ENCODE data around the gene AP3D1. TPM values are rescaled to one million over a fixed set of nuclear protein-coding genes. Genes with fewer than 3 reads are reported as not detected.

AP3D1 gene
- total and polyA plus RNA-seq, 9 of the 15 experiments (the other 6 are each of a cell fraction or from before 2014, with no cell fraction given): 1.2 to 86.1 (median 35.9) TPM

DNA sequence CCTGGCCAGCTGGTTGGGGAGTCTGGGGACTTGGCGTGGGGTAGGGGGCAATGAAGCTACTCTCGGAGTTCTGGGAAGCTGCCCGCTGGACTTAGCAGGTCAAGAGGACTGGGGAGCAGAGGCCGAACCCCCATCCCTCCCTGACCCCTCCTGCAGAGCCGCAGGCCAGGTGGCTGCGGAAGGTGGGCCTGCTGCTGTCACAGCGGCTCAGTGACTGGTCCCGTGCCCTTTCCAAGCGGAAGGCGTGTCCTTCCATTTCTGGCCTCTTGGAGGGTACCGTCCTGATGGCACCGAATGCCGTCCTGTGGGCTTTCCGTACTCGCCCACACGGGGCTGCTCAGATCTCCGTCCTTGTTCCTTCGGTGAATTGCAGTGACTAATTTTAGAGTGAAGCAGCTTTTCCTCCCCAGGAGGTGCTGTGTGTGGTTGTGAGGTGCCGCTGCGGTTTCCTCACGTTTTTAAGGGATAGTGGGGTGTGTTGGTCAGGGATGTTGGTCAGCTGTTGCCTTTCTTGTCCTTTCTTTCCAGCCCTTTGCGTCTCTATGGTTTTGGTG, 33.1 kb upstream of the AP3D1 start:
- BruUV-seq (replicated peaks): no TSS peak
- POLR2A ChIA-PET: interaction anchor here (0.5 to 2.5 kb wide), 4 partner anchors 13 to 134 kb away, joined by 3 to 7 read pairs (median 3); no protein-coding TSS in a partner anchor
- Histone ChIP-seq H3K4me3 (no peak overlapping the region), H3K9me1 (ENCODE audit: control insufficient read depth, insufficient read depth, low read length) (peaks cover 5% of the 10 kb centered on the region), H3K9me3 (replicated peaks; ENCODE audit: control insufficient read depth, insufficient read depth, low read depth, low read length) (no peaks in the 10 kb centered on the region), H3K36me3 (ENCODE audit: control insufficient read depth, insufficient read depth, low read length) (peaks cover 91% of the 10 kb centered on the region), H3K4me1 (replicated peaks in 1 of 2; ENCODE audit: control insufficient read depth in 2 of 2, insufficient read depth in 2 of 2, low read length in 2 of 2) (peaks cover 0 to 54% of the 10 kb centered on the region in 2 experiments; a peak in 3 of 5 replicates), H3K4me2 (ENCODE audit: insufficient read depth, low read length) (no peak overlapping the region), H3K27ac (ENCODE audit: extremely low read depth, low read depth, low read length) (no peak overlapping the region), H2AFZ (ENCODE audit: low read depth, low read length) (no peak overlapping the region), H4K20me1 (replicated peaks; ENCODE audit: control insufficient read depth, insufficient read depth, low read length) (peaks cover 15% of the 10 kb centered on the region), H3K79me2 (ENCODE audit: control insufficient read depth, insufficient read depth, low read length) (peaks cover 85% of the 10 kb centered on the region), H3K9ac (ENCODE audit: insufficient read depth in 1 of 2, low read depth in 2 of 2, low read length in 2 of 2) (no peak overlapping the region), H3K27me3 (ENCODE audit: control insufficient read depth in 2 of 2, insufficient read depth in 2 of 2, low read length in 2 of 2) (no peaks in the 10 kb centered on the region)
- intact Hi-C loops (cut with micrococcal nuclease): no loop called here
- CTCF ChIA-PET (ENCODE audit: low intra/inter-chr PET ratio): no interaction called here
- TF ChIP-seq ZBED1 (IDR thresholded peaks at IDR 0.05) (no peak), PTBP1 (IDR thresholded peaks at IDR 0.05; ENCODE audit: low read depth, low read length) (no peak), ARID3B (CRISPR knock-in tag; IDR thresholded peaks at IDR 0.05; ENCODE audit: borderline replicate concordance) (no peak), FOXO4 (CRISPR knock-in tag; IDR thresholded peaks at IDR 0.05) (no peak), COPS2 (conservative IDR thresholded peaks at IDR 0.05) (no peak), ZNF586 (CRISPR knock-in tag; conservative IDR thresholded peaks at IDR 0.05) (no peak), NFE2 (IDR thresholded peaks at IDR 0.05; ENCODE audit: low read depth) (no peak), CBX1 (IDR thresholded peaks at IDR 0.05; ENCODE audit: low read depth) (no peak), MAFF (IDR thresholded peaks at IDR 0.05; ENCODE audit: low read length) (no peak), HEY1 (CRISPR knock-in tag; IDR thresholded peaks at IDR 0.05; ENCODE audit: borderline replicate concordance) (no peak), ZNF398 (CRISPR knock-in tag; IDR thresholded peaks at IDR 0.05) (no peak), PHB2 (IDR thresholded peaks at IDR 0.05; ENCODE audit: low read depth) (no peak), YY1 (IDR thresholded peaks at IDR 0.05; ENCODE audit: borderline replicate concordance in 1 of 3, control insufficient read depth in 1 of 3, extremely low read depth in 1 of 3, insufficient read depth in 3 of 3, insufficient read length in 1 of 3, insufficient replicate concordance in 2 of 3, low read depth in 1 of 3, low read length in 2 of 3) (no peak), CHD2 (IDR thresholded peaks at IDR 0.05; ENCODE audit: low read depth, low read length) (no peak), EZH2 (IDR thresholded peaks at IDR 0.05; ENCODE audit: borderline replicate concordance, low read depth, low read length) (no peak)
- TF ChIP-seq, protein P1, sequence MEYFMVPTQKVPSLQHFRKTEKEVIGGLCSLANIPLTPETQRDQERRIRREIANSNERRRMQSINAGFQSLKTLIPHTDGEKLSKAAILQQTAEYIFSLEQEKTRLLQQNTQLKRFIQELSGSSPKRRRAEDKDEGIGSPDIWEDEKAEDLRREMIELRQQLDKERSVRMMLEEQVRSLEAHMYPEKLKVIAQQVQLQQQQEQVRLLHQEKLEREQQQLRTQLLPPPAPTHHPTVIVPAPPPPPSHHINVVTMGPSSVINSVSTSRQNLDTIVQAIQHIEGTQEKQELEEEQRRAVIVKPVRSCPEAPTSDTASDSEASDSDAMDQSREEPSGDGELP (CRISPR knock-in tag; IDR thresholded peaks at IDR 0.05; ENCODE audit: borderline replicate concordance): no peak
- WGBS (ENCODE audit: insufficient coverage, low coverage, missing lambda C conversion rate): 96% methylated on average over 19 of the region's 22 CpGs
- no peak for DNase-seq (ENCODE audit: extremely low read depth in 1 of 4, low spot score in 3 of 4)
- no peak for ATAC-seq
- in situ Hi-C loops (cut with MboI): no loop called here
- FAIRE-seq: peak; percentile 15
